Measurements from ENCODE around the gene VPS13D. TPM values are rescaled to one million over a fixed set of nuclear protein-coding genes. Genes with fewer than 3 reads are reported as not detected.

VPS13D gene
- total RNA-seq, 2 donors from 2014 or later, result 70.1 to 129 TPM

- Histone ChIP-seq H3K36me3 (no peaks in the 10 kb centered on the region), H3K4me3 (no peak overlapping the region), H3K27me3 (replicated peaks; ENCODE audit: insufficient read depth) (no peaks in the 10 kb centered on the region), H3K27ac (peak overlapping the region; percentile 73 to 82), H3K4me1 (ENCODE audit: control insufficient read depth in 1 of 2, low read depth in 2 of 2) (peaks cover 45 to 82% of the 10 kb centered on the region in 2 donors), H3K9me3 (no peaks in the 10 kb centered on the region)
- DNase-seq (ENCODE audit: low spot score), result no peak
- TF ChIP-seq CTCF (IDR thresholded peaks at IDR 0.05), result no peak
- no peak for ATAC-seq (ENCODE audit: insufficient number of reproducible peaks, low FRiP score, low read depth)
These were observed 234.2 kb downstream of the VPS13D start for GRCh38 chr1:12464045-12464461.

DNA sequence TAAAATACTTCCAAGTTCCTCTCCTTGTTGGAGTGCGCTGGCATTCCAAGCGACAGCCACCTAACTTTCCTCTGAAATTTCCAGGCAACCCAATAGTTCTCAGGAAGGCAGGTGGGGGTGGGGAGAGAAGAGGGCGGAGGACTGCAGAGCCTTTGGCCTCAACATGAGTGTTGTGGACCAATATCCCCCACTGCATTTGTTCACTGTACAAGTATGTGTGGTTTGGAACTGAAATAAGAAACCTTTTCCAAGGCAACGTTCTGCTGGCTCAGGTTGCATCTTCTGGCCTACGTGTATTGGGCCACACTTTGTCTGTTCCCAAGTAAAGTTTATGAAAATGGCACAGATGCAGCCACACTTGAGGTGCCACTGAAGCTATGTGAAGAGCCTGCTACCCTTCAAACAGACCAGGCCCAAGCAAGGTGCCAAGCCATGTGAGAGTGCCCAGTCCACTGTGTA is 234.8 kb downstream of the VPS13D start:
- peak overlapping the region; percentile 73 to 82 for H3K27ac ChIP-seq
- no peaks in the 10 kb centered on the region for H3K9me3 ChIP-seq
- H3K4me3 ChIP-seq, result no peak overlapping the region
- TF ChIP-seq CTCF (IDR thresholded peaks at IDR 0.05), result no peak
- ATAC-seq (ENCODE audit: insufficient number of reproducible peaks, low FRiP score, low read depth) (peak; percentile 82), DNase-seq (ENCODE audit: low spot score) (peak; percentile 68)
- peaks cover 45 to 84% of the 10 kb centered on the region in 2 donors for H3K4me1 ChIP-seq (ENCODE audit: control insufficient read depth in 1 of 2, low read depth in 2 of 2)
- no peaks in the 10 kb centered on the region for H3K27me3 ChIP-seq (replicated peaks; ENCODE audit: insufficient read depth)
- H3K36me3 ChIP-seq, result no peaks in the 10 kb centered on the region

- Histone ChIP-seq H3K9me3 (no peaks in the 10 kb centered on the region), H3K27ac (peak overlapping the region; percentile 73 to 82), H3K4me3 (no peak overlapping the region), H3K36me3 (no peaks in the 10 kb centered on the region), H3K27me3 (replicated peaks; ENCODE audit: insufficient read depth) (no peaks in the 10 kb centered on the region), H3K4me1 (ENCODE audit: control insufficient read depth in 1 of 2, low read depth in 2 of 2) (peaks cover 45 to 84% of the 10 kb centered on the region in 2 donors)
- ATAC-seq (ENCODE audit: insufficient number of reproducible peaks, low FRiP score, low read depth) (no peak), DNase-seq (ENCODE audit: low spot score) (no peak)
- TF ChIP-seq CTCF (IDR thresholded peaks at IDR 0.05), result no peak
These were observed 235.3 kb downstream of the VPS13D start for GRCh38 chr1:12465126-12465525.

- peak overlapping the region in 1 of 2 donors; percentile 82 for H3K27ac ChIP-seq
- ATAC-seq (ENCODE audit: insufficient number of reproducible peaks, low FRiP score, low read depth), result no peak
These were observed 237.0 kb downstream of the VPS13D start for GRCh38 chr1:12466816-12467215.

More at GRCh38 chr1:12466816-12467215, 237.0 kb downstream of the VPS13D start:
- Histone ChIP-seq H3K9me3 (no peaks in the 10 kb centered on the region), H3K27me3 (replicated peaks; ENCODE audit: insufficient read depth) (no peaks in the 10 kb centered on the region), H3K4me3 (no peak overlapping the region), H3K36me3 (no peaks in the 10 kb centered on the region), H3K4me1 (ENCODE audit: control insufficient read depth in 1 of 2, low read depth in 2 of 2) (peaks cover 32 to 77% of the 10 kb centered on the region in 2 donors)
- no peak for TF ChIP-seq CTCF (IDR thresholded peaks at IDR 0.05)
- DNase-seq (ENCODE audit: low spot score), result no peak

Measured in thoracic aorta (tissue), 2 donors.